Islet of Langerhans (tissue), 1 donor: Measurements from ENCODE around the gene CCL18.
"Not testable (repeated sequence)": the region's sequence is repeated elsewhere in the genome, so short reads cannot be mapped to it uniquely, and the experiment has no call there.

Experiments used
- FAIRE-seq: peaks from one replicate; lab custom pipeline; 2011; peaks lifted over from hg19 to GRCh38; lab: Jason Lieb, UNC

CCL18 gene, protein sequence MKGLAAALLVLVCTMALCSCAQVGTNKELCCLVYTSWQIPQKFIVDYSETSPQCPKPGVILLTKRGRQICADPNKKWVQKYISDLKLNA

DNA sequence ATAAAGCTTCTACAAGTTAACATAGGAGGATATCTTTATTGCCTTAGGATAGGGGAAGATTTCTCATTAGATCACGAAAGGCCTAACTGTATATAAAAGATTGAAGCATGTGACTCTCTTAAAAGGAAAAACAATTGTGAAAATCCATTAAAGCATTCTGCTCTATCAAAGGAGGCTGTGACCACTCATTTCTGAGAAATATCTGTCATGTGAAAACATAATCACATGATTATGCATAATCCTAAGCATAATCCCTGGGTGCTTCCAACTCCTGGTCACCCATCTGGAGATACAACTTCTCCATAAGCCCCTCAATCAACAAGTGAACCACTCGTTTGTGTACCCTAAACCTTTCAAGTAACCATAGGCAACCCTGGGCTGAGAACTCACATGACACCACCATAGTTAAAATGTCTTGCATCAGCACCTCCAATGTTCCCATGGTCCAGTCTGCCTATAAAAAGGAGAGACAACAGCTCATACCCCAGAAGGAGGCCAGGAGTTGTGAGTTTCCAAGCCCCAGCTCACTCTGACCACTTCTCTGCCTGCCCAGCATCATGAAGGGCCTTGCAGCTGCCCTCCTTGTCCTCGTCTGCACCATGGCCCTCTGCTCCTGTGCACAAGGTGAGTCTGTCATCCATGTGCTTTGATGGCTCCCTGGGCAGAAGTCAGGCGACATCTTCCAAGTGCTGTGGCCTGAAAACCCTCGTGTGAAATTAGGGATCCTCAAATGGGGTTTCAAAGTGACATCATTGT is at the start of gene CCL18:
Gene CCL18 (plus strand): TSS at position 487 of the 756 bp plus-strand sequence. CDS start 71 bp downstream, at position 558.
- no peak for FAIRE-seq

DNA sequence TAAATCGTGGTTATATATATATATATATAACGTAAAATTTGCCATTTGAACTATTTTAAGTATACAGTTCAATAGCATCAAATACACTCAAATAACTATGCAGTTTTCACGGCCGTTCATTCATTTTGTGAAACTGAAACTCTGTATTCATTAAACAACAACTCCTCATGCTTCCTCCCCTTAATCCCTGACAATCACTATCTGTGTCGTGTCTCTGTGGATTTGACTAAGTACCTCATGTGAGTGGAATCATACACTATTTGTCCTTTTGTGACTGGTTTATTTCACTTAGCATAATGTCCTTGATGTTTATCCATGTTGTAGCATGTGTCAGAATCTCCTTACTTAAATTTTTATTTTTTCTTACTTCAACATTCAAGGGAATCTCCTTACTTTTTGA is 49.1 kb upstream of the CCL18 start:
- no peak for FAIRE-seq

DNA sequence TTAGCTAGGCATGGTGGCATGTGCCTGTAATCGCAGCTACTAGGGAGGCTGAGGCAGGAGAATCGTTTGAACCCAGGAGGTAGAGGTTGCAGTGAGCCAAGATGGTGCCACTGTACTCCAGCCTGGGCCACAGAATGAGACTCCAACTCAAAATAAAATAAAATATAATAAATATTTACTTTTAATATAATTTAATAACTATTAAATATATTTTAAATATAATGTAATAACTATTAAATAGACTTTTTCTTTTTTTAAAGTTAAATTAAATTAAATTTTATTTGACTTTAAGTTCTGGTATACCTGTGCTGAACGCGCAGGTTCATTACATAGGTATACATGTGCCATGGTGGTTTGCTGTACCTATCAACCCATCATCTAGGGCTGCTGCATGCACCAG is 48.2 kb upstream of the CCL18 start:
- not testable (repeated sequence) for FAIRE-seq

DNA sequence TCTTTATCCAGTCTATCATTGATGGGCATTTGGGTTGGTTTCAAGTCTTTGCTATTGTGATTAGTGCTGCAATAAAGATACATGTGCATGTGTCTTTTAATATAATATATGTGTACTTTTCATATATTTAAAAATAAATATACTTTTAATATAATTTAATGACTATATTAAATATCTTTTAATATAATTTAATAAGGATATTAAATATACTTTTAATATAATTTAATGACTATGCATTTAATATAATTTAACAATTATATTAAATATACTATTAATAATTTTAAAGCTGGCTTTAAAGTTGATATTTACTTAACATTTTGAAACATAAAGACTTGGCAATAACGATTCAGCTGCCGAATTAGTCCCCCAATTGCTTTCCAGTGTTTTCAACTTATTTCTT is 47.5 kb upstream of the CCL18 start:
- no peak for FAIRE-seq

DNA sequence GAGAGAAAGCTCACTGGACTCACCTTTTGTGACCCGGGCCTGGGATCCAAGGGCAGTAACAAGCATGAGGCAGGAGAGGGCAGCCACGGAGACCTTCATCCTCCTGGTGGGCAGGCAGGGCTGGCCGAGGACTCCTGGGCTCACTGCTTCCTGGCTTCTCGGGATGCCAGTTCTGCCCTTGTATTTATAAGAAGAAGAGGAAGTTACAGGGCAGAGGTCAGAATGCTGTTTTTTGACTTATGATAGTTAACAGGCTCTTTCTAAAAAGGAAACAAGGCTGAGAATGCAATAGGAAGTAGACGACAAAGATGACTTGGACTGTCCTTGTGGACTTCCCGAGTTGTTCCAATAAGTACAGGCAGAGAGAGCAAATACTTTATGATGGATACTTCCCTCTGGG is 46.3 kb upstream of the CCL18 start, which contains the start of gene CCL23:
Gene CCL23 (minus strand): TSS at position 174 of the 400 bp plus-strand sequence. CDS start 75 bp downstream, at position 99.
- FAIRE-seq: no peak

DNA sequence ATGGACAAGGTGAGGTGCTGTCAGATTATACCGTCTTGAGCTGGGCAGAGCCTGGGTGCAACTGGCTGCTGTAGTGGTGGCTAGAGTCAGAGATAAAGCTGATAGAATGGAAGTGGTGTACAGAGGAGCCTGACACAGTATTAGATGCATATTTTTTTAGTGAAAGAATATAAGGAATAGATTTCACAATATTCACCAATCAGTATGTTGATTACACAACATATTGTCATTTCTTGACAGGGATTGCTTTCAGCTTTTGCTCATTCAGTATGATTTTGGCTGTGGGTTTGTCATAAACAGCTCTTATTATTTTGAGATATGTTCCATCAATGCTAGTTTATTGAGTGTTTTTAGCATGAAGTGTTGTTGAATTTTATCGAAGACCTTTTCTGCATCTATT is 44.6 kb upstream of the CCL18 start:
- no peak for FAIRE-seq

DNA sequence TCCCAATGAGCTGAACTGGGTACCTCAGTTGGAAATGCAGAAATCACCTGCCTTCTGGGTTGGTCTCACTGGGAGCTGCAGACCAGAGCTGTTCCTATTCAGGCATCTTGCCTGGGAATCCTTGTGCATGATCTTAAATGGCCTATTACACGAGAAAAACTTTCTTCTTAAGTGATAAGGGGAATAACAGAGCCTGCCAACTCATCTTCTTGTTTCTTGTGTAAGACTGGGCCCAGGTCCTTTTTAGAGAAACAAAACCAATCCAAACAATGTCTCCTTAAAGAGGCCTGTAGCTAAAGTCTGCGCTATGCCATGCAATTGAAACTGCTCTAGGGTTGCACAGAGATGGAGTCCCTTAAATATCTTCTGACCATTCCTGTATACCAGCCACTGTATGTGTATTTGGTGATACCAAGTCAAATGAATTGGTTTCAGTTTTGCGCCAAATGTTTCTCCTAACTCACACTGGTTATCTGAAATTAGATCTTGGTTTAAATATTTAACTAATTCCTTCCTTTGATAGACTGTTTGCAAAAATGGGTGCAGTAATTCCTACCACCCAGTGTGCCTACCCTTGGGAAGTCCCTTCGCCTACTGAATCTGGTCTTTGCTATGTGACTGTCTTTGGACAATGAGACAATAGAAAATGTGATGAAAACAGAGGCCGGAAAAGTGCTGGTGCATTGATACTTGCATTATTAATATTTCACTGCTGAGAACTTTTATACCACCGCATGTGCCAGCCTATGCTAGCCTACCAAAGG is 39.8 kb upstream of the CCL18 start:
- no peak for FAIRE-seq

DNA sequence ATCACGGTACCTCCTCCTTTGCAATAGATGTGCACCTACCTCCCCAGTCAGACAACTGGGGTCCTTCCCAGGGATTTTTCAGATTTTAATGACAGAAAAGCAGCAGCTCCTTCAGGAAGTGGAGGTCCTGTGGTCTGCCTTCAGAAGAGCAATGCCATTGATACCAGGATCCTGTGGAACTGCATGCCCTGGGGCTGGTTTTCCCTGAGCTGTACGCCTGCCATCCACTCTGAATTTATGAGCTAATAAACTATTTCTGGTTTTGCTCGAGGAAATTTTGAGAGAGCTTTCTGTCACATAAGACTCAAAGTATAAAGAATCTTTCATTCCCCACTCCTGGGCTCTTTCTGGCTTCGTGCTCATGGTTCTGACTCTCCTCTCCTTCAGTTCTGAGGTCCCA is 36.3 kb upstream of the CCL18 start:
- FAIRE-seq: no peak

DNA sequence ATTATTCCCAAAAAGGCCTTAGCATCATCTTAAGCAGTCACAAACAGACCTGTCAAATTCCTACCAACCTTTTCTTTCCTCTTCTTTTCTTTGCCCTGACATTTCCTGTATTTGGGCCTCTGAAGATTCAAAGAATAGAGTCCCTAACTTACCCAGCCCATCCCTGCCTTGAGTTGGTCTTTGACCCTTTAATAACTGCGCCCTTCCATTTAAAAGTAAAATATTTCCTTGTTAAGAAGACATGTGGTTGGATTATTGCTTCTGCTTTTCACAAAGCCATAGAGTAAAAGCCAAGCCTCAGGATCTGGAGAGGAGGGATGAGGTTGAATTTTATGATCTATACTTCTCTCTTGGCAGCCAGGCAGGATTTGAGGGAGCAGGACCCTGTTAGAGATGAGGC is 33.1 kb upstream of the CCL18 start:
- no peak for FAIRE-seq

DNA sequence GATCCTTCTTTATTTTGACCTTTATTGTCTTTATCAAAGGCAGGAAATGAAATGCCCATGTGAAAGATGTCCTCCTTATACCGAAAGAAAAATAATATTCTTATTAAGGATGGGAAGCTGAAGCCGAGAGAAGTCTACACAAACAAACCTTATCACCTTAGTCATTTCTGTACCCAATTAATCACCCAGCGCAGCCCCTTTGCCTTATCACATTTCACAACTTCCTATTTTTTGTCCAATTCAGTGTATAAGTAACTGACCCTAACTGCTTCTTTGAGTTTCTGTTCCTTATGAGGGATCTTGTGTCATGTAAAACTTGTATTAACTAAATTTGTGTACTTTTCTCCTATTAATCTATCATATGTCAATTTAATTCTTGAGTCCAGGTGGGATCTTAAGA is 29.9 kb upstream of the CCL18 start:
- no peak for FAIRE-seq

DNA sequence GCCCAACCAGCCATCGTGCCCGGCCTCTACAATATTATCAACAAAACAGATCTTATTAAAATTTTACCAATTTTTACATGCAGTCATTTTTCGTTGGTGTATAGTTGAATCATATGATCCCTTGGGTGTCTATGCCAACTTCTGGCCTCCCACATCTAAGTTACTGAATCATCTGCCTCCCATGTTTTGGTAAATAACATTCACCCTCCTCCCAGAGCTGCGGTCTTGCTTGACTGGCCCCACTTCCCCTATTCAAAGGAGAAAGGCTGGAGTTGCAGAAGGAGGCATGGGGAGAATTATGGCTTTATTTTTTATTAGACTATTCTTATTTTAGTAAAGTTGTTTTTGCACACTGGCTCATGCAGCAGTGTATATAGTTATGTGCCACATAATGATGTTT is 27.8 kb upstream of the CCL18 start:
- no peak for FAIRE-seq

DNA sequence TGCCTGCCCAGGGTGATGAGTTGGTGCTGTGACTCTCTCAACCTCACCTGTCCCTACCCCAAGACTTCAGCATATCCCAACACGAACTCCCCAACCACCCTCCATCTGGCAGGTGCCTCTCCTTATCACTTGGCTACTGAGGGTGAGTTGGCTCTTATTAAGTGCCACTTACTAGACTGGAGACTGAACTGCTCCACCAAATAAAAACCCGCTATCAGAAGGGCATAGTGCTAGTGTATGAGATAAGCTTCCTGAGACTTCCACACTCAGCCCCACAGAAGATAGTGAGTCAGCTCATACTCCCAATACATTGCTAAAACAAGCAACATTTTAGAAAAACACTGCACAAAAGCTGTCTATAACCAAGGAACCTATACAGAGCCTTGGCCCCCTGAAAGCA is 16.0 kb upstream of the CCL18 start:
- no peak for FAIRE-seq

DNA sequence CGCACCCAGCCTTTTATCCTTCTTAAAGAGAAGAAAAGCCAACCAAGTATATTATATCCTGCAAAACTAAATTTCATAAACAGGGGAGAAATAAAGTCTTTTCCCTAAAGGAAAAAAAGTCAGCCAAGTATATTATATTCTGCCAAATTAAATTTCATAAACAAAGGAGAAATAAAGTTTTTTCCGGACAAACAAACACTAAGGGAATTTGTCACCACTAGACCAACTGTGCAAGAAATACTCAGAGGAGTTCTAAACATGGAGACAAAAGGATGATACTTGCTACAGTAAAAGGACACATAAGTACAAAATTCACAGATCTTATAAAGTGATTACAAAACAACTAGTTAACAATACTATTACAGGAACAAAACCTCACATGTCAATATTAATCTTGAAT is 14.4 kb upstream of the CCL18 start:
- FAIRE-seq: no peak

DNA sequence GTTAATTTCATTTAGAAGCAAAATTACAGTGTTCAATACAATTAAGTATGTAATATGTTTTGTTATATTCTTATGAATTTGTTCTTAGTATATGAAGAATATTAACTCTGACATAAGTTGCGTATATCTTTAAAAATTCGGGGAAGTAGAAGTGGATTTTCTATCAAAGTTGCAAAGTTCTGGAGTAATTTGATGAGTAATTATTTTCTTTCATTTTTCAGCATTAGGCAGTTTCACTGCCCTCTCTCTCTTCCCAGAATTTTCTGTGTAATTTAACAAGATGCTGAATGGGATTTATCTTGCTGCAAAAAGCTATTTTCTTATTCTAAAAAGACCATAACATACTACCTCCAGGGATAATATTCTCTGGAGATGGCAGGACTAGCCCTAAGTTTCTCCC is 8.9 kb upstream of the CCL18 start:
- no peak for FAIRE-seq

DNA sequence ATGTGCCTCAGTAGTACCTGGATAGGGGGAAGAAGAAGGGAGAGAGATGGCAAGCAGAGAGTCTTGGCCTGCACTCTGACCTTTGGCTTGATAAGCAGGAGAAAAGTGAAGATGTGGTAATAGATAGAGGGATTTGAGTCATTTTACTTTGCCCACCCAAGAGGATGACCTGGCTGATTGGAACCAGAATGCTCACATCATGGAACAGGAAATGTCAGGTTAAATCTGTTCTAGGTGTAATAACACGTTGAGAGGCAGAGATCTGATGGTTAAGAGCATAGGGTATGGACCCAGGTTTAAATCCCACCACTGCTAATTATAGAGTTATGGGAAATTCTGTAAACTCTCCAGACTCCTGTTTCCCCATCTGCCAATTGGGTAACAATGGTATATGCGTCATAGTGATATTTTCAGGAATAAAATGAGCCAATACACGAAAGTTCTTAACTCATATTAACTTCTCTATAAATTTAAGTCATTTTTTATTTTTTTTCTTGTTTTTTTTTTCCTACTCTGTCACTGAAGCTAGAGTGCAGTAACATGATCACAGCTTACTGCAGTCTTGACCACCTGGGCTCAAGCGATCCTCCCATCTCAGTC is 8.1 kb upstream of the CCL18 start:
- no peak for FAIRE-seq

DNA sequence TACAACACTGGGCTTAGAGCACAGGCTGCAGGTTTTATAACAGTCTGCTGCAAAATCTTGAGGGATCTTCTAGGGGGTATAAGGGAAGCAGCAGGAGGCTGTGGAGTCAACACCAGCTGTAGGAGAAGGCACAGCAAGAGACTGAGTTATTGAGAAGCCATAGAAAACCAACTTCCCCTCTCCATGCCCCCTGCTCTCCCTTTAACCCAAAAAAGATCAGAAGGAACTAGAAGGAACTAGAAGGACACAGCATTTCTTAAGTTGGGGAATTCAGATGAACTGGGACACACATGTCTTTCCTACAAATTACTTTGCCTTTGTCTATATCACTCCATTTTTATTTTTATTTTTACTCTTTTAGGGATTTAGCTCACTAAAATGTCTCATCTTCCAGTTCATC is 6.2 kb upstream of the CCL18 start:
- no peak for FAIRE-seq

DNA sequence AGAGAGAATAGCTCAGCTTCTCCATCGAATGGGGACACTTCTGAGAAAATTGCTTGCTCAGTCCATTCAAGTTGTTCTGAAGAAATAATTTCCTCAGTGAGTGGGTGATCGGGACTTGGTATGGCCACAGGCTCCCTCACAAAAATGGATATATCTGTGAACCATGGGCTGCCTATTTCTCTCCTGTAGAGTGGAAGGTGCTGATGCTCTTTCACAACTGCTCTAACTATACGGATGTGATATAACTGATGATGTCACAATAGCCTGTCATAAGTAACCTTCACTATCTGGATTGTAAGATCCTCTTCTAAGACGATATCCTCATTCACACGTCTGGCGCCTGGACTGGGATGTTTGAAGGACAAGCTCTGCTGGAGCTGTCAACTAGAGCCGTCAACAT is 4.7 kb upstream of the CCL18 start:
- FAIRE-seq: no peak

DNA sequence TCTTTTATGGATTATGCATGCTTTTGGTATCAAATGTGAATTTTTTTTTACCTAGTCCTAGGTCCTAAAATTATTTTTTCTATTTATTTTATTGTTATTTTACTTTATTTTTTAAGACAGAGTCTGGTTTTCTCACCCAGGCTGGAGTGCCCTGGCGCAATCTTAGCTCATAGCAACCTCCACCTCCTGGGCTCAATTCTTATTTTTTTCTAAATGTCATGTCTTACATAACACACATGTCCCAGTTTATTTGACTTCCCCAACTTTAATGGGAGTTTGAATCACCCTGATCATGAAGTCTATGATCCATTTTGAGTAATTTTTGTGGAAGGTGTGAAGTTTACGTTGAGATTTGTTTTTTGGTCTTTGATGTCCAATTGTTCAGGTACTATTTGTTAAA is 3.3 kb upstream of the CCL18 start:
- no peak for FAIRE-seq

DNA sequence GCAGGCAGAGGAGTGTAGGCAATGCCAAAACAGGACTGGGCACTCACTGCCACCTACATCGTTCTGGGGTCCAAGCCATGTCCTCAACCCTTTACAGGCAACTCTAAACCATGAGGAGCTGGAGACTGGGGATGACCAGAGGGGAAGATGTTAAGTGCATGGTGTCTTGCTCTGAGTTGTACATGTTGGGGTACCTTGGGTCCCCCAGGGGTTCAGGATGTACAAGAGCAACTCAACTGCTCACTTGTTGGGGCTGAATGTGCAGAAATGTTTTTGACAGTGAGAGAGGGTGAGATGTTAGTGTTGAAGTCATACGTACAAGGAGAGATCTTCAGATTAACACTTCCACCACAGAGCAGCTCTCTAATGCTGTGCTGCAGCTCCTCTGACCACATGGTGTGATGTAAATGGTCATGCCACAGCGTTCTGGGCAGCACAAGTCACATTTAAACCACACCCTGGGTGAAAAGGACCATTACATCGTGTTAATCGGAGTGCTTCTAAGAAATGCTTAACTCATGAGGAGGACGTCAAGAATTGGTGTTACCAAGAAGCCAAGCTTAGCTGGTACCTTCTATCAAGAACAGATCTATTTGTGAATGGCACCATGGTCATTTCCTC is 2.4 kb downstream of the CCL18 start:
- no peak for FAIRE-seq

DNA sequence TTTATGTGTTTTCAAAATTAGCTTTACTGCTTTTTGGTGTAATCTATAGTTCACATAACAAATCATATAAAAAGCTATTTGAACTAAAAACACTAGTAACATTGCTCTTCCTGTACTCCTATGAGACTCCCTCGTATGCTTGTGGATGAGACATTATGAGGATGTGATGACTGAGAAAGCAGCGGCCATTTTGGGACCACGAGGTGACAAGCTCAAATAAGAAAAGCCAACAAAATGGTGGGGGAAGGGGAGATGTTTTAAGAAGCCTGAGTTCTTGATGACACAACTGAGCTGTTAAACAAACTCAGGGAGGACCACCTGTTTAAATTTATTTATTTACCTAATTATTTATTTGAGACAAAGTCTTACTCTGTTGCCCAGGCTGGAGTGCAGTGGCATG is 4.5 kb downstream of the CCL18 start:
- no peak for FAIRE-seq

DNA sequence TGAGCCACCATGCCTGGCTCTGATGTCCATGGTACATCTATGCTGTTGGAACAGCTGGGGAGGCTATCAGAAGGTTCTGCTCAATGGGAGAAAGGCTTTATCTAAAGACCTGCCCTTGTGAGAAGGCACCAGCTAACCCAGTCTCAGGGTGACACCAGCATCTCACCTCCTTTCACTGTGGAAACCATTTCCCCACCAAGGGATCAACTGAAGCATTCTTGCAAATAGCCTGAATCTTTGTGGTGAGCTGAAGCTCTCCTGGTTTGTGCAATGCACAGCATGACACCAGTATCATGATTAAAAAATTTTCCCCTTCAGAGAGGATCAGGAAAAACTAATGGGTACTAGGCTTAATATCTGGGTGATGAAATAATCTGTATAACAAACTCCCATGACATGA is 5.1 kb downstream of the CCL18 start:
- FAIRE-seq: no peak

DNA sequence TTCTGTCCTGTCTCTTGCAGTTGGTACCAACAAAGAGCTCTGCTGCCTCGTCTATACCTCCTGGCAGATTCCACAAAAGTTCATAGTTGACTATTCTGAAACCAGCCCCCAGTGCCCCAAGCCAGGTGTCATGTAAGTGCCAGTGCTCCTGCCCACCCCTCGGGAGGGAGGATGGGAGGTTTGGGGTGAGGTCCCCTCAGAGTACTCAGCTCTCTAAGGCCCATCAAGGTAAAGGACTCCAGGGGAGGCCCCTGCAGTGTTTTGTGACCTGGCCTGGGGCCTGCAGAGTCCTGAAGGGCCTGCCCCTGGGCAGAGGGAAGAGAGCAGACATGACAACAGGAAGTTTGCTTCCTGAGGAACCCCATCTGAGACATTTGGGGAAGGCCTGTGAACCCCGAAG is 6.4 kb downstream of the CCL18 start:
- no peak for FAIRE-seq

DNA sequence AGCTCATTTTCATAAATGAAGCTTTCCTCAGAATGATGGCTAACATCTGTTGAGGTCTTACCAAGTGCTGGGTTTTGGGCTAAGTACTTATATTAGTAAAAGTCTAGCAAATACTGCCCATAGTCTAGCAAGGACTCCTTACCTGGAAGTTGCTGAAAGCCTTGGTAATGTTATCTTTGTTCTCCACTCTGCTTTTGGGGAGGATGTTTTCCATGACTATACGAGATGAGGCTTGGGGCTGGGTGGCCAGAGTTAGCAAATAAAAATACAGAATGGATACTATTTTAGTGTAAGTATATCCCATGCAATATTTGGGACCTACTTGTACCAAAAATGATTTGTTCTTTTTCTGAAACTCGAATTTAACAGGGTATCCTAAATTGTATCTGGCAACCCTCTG is 7.7 kb downstream of the CCL18 start:
- FAIRE-seq: no peak
